IMR-90 (cell line): ENCODE results near the gene OR51A7. TPM values are rescaled to one million over a fixed set of nuclear protein-coding genes. Genes with fewer than 3 reads are reported as not detected.
A peak's percentile ranks its signal among the peaks of the same experiment; 100 is the strongest.

Experiments used
- ATAC-seq: fragments of 200-7000 bp; cut with Tn5 transposase; 2 replicates; pipeline ENCODE4 v1.9.1; 2020; ENCODE audit warnings: low read depth, mild to moderate bottlenecking, moderate library complexity
- BruUV-seq: library from RNA; stranded (reverse); fragments of 400-500 nt; replicated peaks from 2 replicates; lab custom pipeline; 2021; lab: Mats Ljungman, UMichigan
- CTCF ChIA-PET: fragments of 300-600 bp; formaldehyde crosslinking; extraction: SDS; loops from one replicate; lab custom pipeline; 2021; ENCODE audit warnings: antibody characterized with exemption; lab: Yijun Ruan, JAX
- POLR2A ChIA-PET: fragments of 300-600 bp; sonication (Branson Sonifier 250); formaldehyde crosslinking; loops from one replicate; lab custom pipeline; 2022; ENCODE audit warnings: antibody characterized with exemption; ENCODE audit not compliant: unreplicated experiment; lab: Charles Lee
- DNase-seq: peaks from one replicate; pipeline ENCODE4 v3.0.0; 2013
- H2AFZ ChIP-seq: replicated peaks from 2 replicates; pipeline ENCODE3; 2013; ENCODE audit warnings: low read length, mild to moderate bottlenecking; ENCODE audit not compliant: poor library complexity
- H2AK5ac ChIP-seq: 2 replicates; pipeline ENCODE4 v1.6.1; 2013; ENCODE audit warnings: low read depth, low read length, inconsistent platforms
- H2AK9ac ChIP-seq: replicated peaks from 2 replicates; pipeline ENCODE3; 2013; ENCODE audit warnings: mild to moderate bottlenecking, low read depth, low read length, moderate library complexity; ENCODE audit not compliant: poor library complexity
- H2BK120ac ChIP-seq: 2 replicates; pipeline ENCODE4 v1.6.1; 2013; ENCODE audit warnings: low read depth, low read length, inconsistent platforms
- H2BK15ac ChIP-seq: 3 replicates; pipeline ENCODE4 v1.6.1; 2013; ENCODE audit warnings: low read depth, low read length, inconsistent platforms
- H2BK20ac ChIP-seq: 2 replicates; pipeline ENCODE4 v1.6.1; 2013; ENCODE audit warnings: low read depth, mild to moderate bottlenecking, inconsistent platforms, low read length, moderate library complexity
- H2BK5ac ChIP-seq: 2 replicates; pipeline ENCODE4 v1.6.1; 2013; ENCODE audit warnings: mild to moderate bottlenecking, low read depth, low read length, inconsistent platforms; ENCODE audit not compliant: poor library complexity, severe bottlenecking
- H3K14ac ChIP-seq: replicated peaks from 2 replicates; pipeline ENCODE4 v1.6.1; 2013; ENCODE audit warnings: low read depth, low read length, inconsistent platforms
- H3K18ac ChIP-seq: 2 replicates; pipeline ENCODE4 v1.6.1; 2013; ENCODE audit warnings: low read depth, low read length, control low read depth
- H3K23ac ChIP-seq: 2 replicates; pipeline ENCODE4 v1.6.1; 2013; ENCODE audit warnings: low read depth, low read length, inconsistent platforms
- H3K27ac ChIP-seq: 2 replicates; pipeline ENCODE4 v1.5.1; 2013; ENCODE audit warnings: mild to moderate bottlenecking, control low read depth, low read length; ENCODE audit not compliant: insufficient read depth
- H3K27me3 ChIP-seq: 2 replicates; pipeline ENCODE4 v1.6.1; 2013; ENCODE audit warnings: low read length; ENCODE audit not compliant: control insufficient read depth, insufficient read depth
- H3K36me3 ChIP-seq: 2 replicates; pipeline ENCODE4 v1.6.1; 2013; ENCODE audit warnings: low read length, mixed read lengths; ENCODE audit not compliant: control insufficient read depth, insufficient read depth
- H3K4ac ChIP-seq: 2 replicates; pipeline ENCODE4 v1.6.1; 2013; ENCODE audit warnings: low read depth, low read length, inconsistent platforms
- H3K4me1 ChIP-seq: 2 replicates; pipeline ENCODE4 v1.6.1; 2013; ENCODE audit warnings: low read length, mixed read lengths; ENCODE audit not compliant: control insufficient read depth, insufficient read depth
- H3K4me2 ChIP-seq: 2 replicates; pipeline ENCODE4 v1.6.1; 2013; ENCODE audit warnings: low read depth, mild to moderate bottlenecking, control low read depth, low read length, moderate library complexity
- H3K4me3 ChIP-seq: 2 replicates; pipeline ENCODE4 v1.5.1; 2013; ENCODE audit warnings: low read depth, mild to moderate bottlenecking, control low read depth, low read length, moderate library complexity; ENCODE audit not compliant: insufficient read depth
- H3K56ac ChIP-seq: 2 replicates; pipeline ENCODE4 v1.6.1; 2013; ENCODE audit warnings: low read length, inconsistent platforms; ENCODE audit not compliant: insufficient read depth; ENCODE audit errors: extremely low read depth
- H3K79me1 ChIP-seq, 2 experiments: 2 replicates each; pipeline ENCODE4 v1.6.1; 2013; ENCODE audit warnings: low read length in 2 of 2, inconsistent platforms in 1 of 2, low read depth in 1 of 2
- H3K9ac ChIP-seq: 2 replicates; pipeline ENCODE4 v1.6.1; 2013; ENCODE audit warnings: low read depth, low read length, control low read depth
- H3K9me1 ChIP-seq: 2 replicates; pipeline ENCODE4 v1.6.1; 2013; ENCODE audit warnings: low read length, inconsistent platforms; ENCODE audit not compliant: insufficient read depth
- H3K9me3 ChIP-seq: 2 replicates; pipeline ENCODE4 v1.6.1; 2013; ENCODE audit warnings: low read length; ENCODE audit not compliant: control insufficient read depth, insufficient read depth
- H4K20me1 ChIP-seq: 2 replicates; pipeline ENCODE4 v1.6.1; 2013; ENCODE audit warnings: low read length, inconsistent platforms; ENCODE audit not compliant: insufficient read depth
- H4K5ac ChIP-seq: 2 replicates; pipeline ENCODE4 v1.6.1; 2013; ENCODE audit warnings: mild to moderate bottlenecking, low read depth, low read length, control low read depth
- H4K8ac ChIP-seq, 2 experiments: 2 replicates each; pipeline ENCODE4 v1.6.1; 2013; ENCODE audit warnings: low read depth in 2 of 2, low read length in 2 of 2, control low read depth in 1 of 2, inconsistent platforms in 1 of 2
- H4K91ac ChIP-seq: 2 replicates; pipeline ENCODE4 v1.6.1; 2013; ENCODE audit warnings: low read depth, low read length, inconsistent platforms; ENCODE audit not compliant: insufficient read depth
- CEBPB ChIP-seq: IDR thresholded peaks from 2 replicates; pipeline ENCODE4 v1.6.1; 2012; ENCODE audit warnings: low read depth, low read length, improper control_type of control experiment
- SMC3 ChIP-seq: fragments of 150-350 bp; IDR thresholded peaks from 2 replicates; pipeline ENCODE4 v1.6.1; 2016; ENCODE audit warnings: low read depth, mild to moderate bottlenecking, antibody characterized with exemption, low read length, moderate library complexity
- WGBS, 2 experiments: methylation state at CpG; one replicate each; pipeline versions ENCODE4 v1.1.5 to v1.1.7; 2013; ENCODE audit warnings: missing lambda C conversion rate in 2 of 2; ENCODE audit not compliant: insufficient read length in 1 of 2; ENCODE audit errors: extremely low coverage in 2 of 2; 5-methylcytosine and 5-hydroxymethylcytosine counted together
- dilution Hi-C: fragments of 300-500 bp; cut with HindIII; formaldehyde crosslinking; loops from one replicate; pipeline ENCODE4 v1.14.3; 2018; ENCODE audit warnings: low sequenced_read_pairs; ENCODE audit not compliant: unreplicated experiment
- in situ Hi-C: fragments of 300-500 bp; cut with MboI; formaldehyde crosslinking; loops from 3 replicates; pipeline ENCODE4 v1.14.3; 2019; ENCODE audit warnings: low sequenced_read_pairs, inconsistent platforms, mixed read lengths
- intact Hi-C: fragments of 100-400 bp; cut with micrococcal nuclease; formaldehyde crosslinking; loops from 2 replicates; pipeline ENCODE4 v1.10.0; 2022
- polyA plus RNA-seq, 3 experiments: library from polyadenylated mRNA; depleted of rRNA; stranded (reverse); fragments of >200 nt; gene quantifications; 2 replicates each; pipeline ENCODE4 v1.2.3, GENCODE V29; 2012; ENCODE audit warnings: low replicate concordance in 1 of 3
- total RNA-seq: library from RNA; depleted of rRNA; stranded (reverse); fragments of >200 nt; gene quantifications from 2 replicates; pipeline ENCODE4 v1.2.3, GENCODE V29; 2012

The OR51A7 gene
- total and polyA plus RNA-seq, 2 of the 4 experiments (the other 2 are of a cell fraction), result not detected

- in situ Hi-C loops, result no loop called here
- H3K79me1 ChIP-seq, result no peaks in the 10 kb centered on the region
- ATAC-seq (no peak), DNase-seq (no peak)
- H3K9me1 ChIP-seq, result no peaks in the 10 kb centered on the region
- peak; percentile 74 for TF ChIP-seq CEBPB
- TF ChIP-seq SMC3, result no peak
- no peak overlapping the region for H2BK15ac ChIP-seq
- dilution Hi-C loops, result no loop called here
- H2BK120ac ChIP-seq, result no peak overlapping the region
- no peak overlapping the region for H3K56ac ChIP-seq
- no peak overlapping the region for H2BK5ac ChIP-seq
- no peaks in the 10 kb centered on the region for H3K9me3 ChIP-seq
- no peaks in the 10 kb centered on the region for H3K4me1 ChIP-seq
- H3K18ac ChIP-seq, result no peak overlapping the region
- H3K36me3 ChIP-seq, result no peaks in the 10 kb centered on the region
- no peak overlapping the region for H3K4me3 ChIP-seq
- no peak overlapping the region for H4K5ac ChIP-seq
- BruUV-seq, result no TSS peak
- no peaks in the 10 kb centered on the region for H4K20me1 ChIP-seq
- H3K4ac ChIP-seq, result no peak overlapping the region
- no peak overlapping the region for H3K14ac ChIP-seq
- H2BK20ac ChIP-seq, result no peak overlapping the region
- no peak overlapping the region for H4K8ac ChIP-seq
- H4K91ac ChIP-seq, result no peak overlapping the region
- no peak overlapping the region for H3K23ac ChIP-seq
- no peaks in the 10 kb centered on the region for H3K27me3 ChIP-seq
- no peak overlapping the region for H2AK9ac ChIP-seq
- H2AFZ ChIP-seq, result no peak overlapping the region
- CTCF ChIA-PET, result no interaction called here
- H2AK5ac ChIP-seq, result no peak overlapping the region
- H3K4me2 ChIP-seq, result no peak overlapping the region
- no CpG with 5 or more reads among the region's 3 CpGs for WGBS, 2 experiments
- no peak overlapping the region for H3K9ac ChIP-seq
- H3K27ac ChIP-seq, result no peak overlapping the region
- POLR2A ChIA-PET, result no interaction called here
- intact Hi-C loops, result no loop called here
Measured at GRCh38 chr11:4936745-4937144, 33.2 kb downstream of the OR51A7 start.
